Raji (cell line): ENCODE data around the gene HOPX.

Experiments used
- POLR2A ChIP-seq: IDR thresholded peaks from 2 replicates; pipeline ENCODE4 v1.6.1; 2011; ENCODE audit warnings: low read depth, low read length, control low read depth; ENCODE audit not compliant: insufficient read depth

Gene HOPX

GRCh38 chr4:56666279-56666678, 14.8 kb downstream of the HOPX start:
- no peak for TF ChIP-seq POLR2A

GRCh38 chr4:56665781-56666180, 15.3 kb downstream of the HOPX start:
- TF ChIP-seq POLR2A: no peak

DNA sequence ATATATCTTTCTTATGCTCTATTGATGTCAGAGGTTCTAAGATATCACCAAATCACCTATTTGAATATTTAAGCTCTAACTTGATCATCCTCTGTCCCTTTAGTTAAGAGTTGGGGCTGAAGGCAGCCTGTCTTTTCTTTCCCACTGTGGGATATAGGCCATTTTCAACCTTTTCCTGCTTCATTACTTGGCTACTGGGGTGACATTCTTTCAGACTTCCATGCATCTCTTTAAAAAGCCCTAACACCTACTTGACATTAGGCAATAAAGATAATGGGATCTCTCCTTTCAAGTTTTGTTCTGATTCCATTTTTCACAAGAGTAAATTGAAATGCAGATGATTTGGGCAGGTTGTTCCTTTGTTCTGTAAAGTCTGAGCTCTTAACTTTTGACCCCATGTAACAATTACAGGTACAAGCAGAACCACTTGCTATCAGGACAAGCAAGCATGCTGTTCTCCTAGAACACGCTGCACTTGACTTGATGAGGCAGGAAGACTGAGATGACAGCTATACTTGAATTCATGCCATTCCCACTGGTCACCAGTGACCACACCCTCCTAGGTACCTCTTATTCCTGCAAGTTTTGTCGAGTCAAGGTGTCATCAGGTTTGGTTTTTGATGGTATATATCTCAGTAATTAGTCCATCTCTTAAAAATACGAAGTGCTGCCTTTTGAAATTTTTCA, 18.2 kb downstream of the HOPX start:
- no peak for TF ChIP-seq POLR2A

DNA sequence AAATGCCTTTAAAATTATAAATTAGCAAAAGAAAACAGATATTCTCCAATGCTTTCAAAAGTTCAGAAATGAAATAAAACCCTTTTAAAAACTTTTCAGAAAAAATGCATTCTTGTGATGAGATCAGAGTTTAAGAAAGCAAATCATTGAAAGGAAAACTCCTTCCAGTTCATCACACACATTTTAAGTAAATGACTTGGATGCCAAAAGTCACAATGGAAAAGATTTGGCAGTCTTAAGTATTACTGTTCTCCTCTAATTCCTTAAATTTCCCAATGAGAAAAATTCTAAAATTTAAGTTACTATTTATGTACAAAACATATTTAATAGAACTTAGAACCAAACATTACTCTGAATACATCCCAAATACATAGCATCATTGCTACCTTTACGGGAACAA, 21.1 kb downstream of the HOPX start:
- no peak for TF ChIP-seq POLR2A

GRCh38 chr4:56658528-56658927, 22.6 kb downstream of the HOPX start:
- no peak for TF ChIP-seq POLR2A

DNA sequence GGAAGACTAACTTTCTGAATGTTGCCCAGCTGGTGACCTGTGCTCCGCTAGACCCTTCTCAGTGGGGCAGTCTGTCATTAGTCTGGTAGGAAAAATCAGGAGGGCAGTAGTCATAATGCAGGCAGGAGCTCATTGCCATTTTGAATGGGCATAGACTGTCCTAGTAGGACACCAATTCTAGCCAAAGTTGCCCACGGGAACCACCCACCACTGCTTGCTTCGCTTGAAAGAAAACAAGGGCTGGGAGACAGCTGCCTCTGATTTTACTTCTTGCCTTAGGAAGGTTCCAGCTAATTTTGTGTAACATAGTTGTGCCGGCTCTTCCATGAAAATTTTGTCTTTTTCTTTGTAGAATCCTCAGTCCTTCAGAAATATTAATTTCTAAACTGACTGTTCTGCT, 23.3 kb downstream of the HOPX start:
- no peak for TF ChIP-seq POLR2A

- no peak for TF ChIP-seq POLR2A
Measured at GRCh38 chr4:56657128-56657527, 24.0 kb downstream of the HOPX start.

DNA sequence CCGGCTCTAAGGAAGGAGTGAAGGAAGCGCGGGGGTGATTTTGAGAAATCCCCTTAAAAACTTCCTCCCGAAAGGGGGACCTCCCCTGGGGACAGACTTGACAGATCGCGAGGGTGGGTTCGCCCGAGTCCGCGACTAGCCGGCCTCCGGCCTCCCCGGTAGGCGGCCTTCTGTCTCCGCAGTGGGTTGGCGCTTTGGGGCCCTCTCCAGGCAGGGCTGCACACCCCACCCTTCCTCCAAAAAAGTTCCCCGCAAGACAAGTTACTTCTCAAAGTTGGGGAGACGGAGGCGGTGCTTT, 24.8 kb downstream of the HOPX start:
- TF ChIP-seq POLR2A: no peak

- no peak for TF ChIP-seq POLR2A
Measured at GRCh38 chr4:56655627-56656345, 25.3 kb downstream of the HOPX start.

DNA sequence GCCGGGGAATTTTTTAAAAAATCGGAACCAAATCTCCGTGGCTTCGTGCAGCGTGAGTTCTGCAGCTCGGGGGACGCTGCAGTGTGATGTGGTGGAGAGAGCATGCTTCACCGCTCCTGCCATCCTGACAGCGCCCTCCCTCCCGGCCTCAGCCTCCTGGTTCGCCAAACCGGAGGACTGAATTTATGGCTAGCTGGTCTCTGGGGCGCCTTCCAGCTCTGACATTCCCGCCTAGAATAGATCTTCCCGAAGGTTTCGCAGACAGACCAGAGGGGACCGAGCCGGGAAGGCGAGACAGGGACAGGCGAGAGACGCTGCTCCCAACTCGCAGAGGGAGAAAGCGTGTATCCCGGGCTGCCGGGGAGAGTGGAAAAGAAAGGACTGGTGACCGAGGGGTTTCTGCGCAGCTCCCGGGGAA, 25.9 kb downstream of the HOPX start:
- no peak for TF ChIP-seq POLR2A

GRCh38 chr4:56654238-56654632, 26.9 kb downstream of the HOPX start:
- no peak for TF ChIP-seq POLR2A

GRCh38 chr4:56653461-56654237, 27.4 kb downstream of the HOPX start:
- no peak for TF ChIP-seq POLR2A

DNA sequence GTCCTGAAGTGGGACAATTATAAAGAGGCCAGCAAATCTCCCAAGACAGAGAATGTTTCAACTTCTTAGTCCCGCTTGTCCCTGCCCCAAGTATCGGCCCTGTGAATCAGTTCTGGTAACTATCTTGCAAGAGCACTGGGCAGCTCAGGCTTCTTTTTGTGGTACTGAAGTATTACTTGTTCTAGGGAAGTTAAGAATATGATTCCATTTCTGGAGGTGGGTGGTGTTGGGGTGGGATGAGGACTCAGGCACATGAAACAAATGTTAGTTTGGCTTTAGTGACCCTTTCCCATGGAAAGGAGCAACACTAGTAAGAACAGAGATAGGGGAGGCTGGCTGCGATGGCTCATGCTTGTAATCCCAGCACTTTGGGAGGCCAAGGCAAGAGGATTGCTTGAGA, 28.9 kb downstream of the HOPX start:
- no peak for TF ChIP-seq POLR2A

GRCh38 chr4:56651056-56651350, 30.1 kb downstream of the HOPX start:
- no peak for TF ChIP-seq POLR2A

DNA sequence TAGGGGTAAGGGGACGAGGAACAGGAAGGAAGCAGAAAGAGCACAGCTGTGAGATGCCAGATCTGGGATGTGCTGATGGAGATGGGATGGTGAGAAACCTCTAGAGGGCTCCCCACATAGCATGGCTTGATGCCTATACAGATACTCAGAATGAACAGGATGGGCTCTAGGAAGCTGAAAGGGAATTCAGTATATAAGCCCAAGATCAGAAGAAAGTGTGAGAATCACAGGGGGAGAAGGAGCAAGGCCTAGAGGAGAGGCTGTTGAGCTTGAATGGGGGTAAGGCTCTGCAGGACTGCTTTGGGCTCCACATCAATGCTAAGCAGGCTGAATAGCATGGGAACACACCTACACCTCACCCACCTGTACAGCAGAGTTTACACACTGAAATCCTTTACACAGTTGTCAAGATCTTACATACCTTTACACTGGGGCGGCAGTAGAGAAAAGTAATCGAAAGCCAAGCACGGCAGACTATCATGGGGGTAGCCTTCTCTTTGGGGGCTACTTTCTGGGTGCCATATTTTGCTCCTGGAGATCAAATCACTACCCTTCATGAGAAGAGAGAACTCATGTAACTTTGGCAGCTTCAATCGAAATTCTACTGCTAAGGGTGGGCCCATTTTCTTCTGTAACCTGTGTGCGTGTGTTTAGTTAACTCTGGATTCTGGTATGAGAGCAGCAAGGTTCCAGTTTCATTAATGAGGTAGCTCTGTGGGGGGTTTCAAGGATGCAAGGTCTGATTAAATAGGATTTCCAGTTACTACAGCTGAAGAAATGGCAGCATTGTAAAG, 30.6 kb downstream of the HOPX start:
- TF ChIP-seq POLR2A: no peak
